Transverse colon (tissue), 3 donors: ENCODE data around the gene PXT1.

Experiments used
- CTCF ChIP-seq, 5 experiments: fragments of 200-600 bp in 3 of 5; fragments of 450-650 bp in 2 of 5; sonication (generic) in 3 of 5; IDR thresholded peaks; 1 replicate in 2 of 5; 2 replicates in 3 of 5; pipeline ENCODE4 v1.5.1; 2016 to 2017; ENCODE audit warnings: antibody characterized with exemption in 5 of 5, inconsistent platforms in 3 of 5, mild to moderate bottlenecking in 2 of 5, moderate library complexity in 1 of 5
- POLR2A ChIP-seq: fragments of 450-650 bp; IDR thresholded peaks from one replicate; pipeline ENCODE4 v1.6.1; 2016; ENCODE audit warnings: antibody characterized with exemption, mild to moderate bottlenecking, moderate library complexity

- TF ChIP-seq POLR2A (no peak), CTCF (IDR thresholded peaks at IDR 0.05) (no peak)
Observed at GRCh38 chr6:36373368-36374019, 69.2 kb downstream of the PXT1 start.
